Activated T-helper 17 cell treated with anti-CD3 and anti-CD28 coated beads, Interleukin-2, amount 50 U/mL, for 72 hours (primary cell): ENCODE results near the gene SLC9A6. TPM values are rescaled to one million over a fixed set of nuclear protein-coding genes. Genes with fewer than 3 reads are reported as not detected.

Experiments
- ATAC-seq: fragments of 150-1000 bp; cut with Tn5 transposase; replicated peaks from 2 replicates; pipeline ENCODE4 v1.10.0; 2021; ENCODE audit warnings: mild to moderate bottlenecking, moderate library complexity
- H3K27ac Mint-ChIP-seq: one replicate; pipeline ENCODE4 v1.8.0; 2022; ENCODE audit warnings: mixed read lengths
- H3K27me3 Mint-ChIP-seq: one replicate; pipeline ENCODE4 v1.8.0; 2022; ENCODE audit warnings: mixed read lengths
- H3K36me3 Mint-ChIP-seq: one replicate; pipeline ENCODE4 v1.8.0; 2022; ENCODE audit warnings: low read depth, mild to moderate bottlenecking, mixed read lengths
- H3K4me1 Mint-ChIP-seq: one replicate; pipeline ENCODE4 v1.8.0; 2022; ENCODE audit warnings: mixed read lengths
- H3K4me3 Mint-ChIP-seq: one replicate; pipeline ENCODE4 v1.8.0; 2022; ENCODE audit warnings: mild to moderate bottlenecking, mixed read lengths
- H3K9me3 Mint-ChIP-seq: one replicate; pipeline ENCODE4 v1.8.0; 2022; ENCODE audit warnings: mixed read lengths
- total RNA-seq, 2 donors: library from RNA; stranded (reverse); gene quantifications; one replicate each; pipeline ENCODE4 v1.2.3, GENCODE V29; 2022

SLC9A6 gene
- total RNA-seq, 2 donors from 2014 or later: 9.6 to 15.0 TPM

GRCh38 chrX:135988245-135988644 lies 3.0 kb downstream of the SLC9A6 start:
- Mint-ChIP-seq H3K4me3 (peak overlapping the region; percentile 81), H3K4me1 (peaks cover 36% of the 10 kb centered on the region), H3K27ac (no peak overlapping the region), H3K9me3 (no peaks in the 10 kb centered on the region), H3K27me3 (no peaks in the 10 kb centered on the region), H3K36me3 (peaks cover 24% of the 10 kb centered on the region)
- no peak for ATAC-seq

GRCh38 chrX:136015016-136015415 lies 29.8 kb downstream of the SLC9A6 start:
- no peaks in the 10 kb centered on the region for H3K9me3 Mint-ChIP-seq
- H3K27me3 Mint-ChIP-seq: no peaks in the 10 kb centered on the region
- no peak overlapping the region for H3K27ac Mint-ChIP-seq
- ATAC-seq: no peak
- H3K36me3 Mint-ChIP-seq: peaks cover 62% of the 10 kb centered on the region
- H3K4me3 Mint-ChIP-seq: no peak overlapping the region
- no peaks in the 10 kb centered on the region for H3K4me1 Mint-ChIP-seq

GRCh38 chrX:136016881-136017280 lies 31.6 kb downstream of the SLC9A6 start:
- peak overlapping the region; percentile 18 for H3K27ac Mint-ChIP-seq
- H3K36me3 Mint-ChIP-seq: peaks cover 70% of the 10 kb centered on the region
- H3K4me1 Mint-ChIP-seq: peaks cover 6% of the 10 kb centered on the region

GRCh38 chrX:136019226-136019625 lies 34.0 kb downstream of the SLC9A6 start:
- Mint-ChIP-seq H3K27me3 (no peaks in the 10 kb centered on the region), H3K9me3 (no peaks in the 10 kb centered on the region)
- no peak for ATAC-seq

More at GRCh38 chrX:136016881-136017280, 31.6 kb downstream of the SLC9A6 start:
- Mint-ChIP-seq H3K27me3 (no peaks in the 10 kb centered on the region), H3K4me3 (no peak overlapping the region), H3K9me3 (no peaks in the 10 kb centered on the region)
- no peak for ATAC-seq

GRCh38 chrX:136021160-136021559 lies 35.9 kb downstream of the SLC9A6 start:
- no peaks in the 10 kb centered on the region for H3K9me3 Mint-ChIP-seq
- H3K4me1 Mint-ChIP-seq: peaks cover 6% of the 10 kb centered on the region
- peaks cover 58% of the 10 kb centered on the region for H3K36me3 Mint-ChIP-seq
- no peaks in the 10 kb centered on the region for H3K27me3 Mint-ChIP-seq
- no peak overlapping the region for H3K4me3 Mint-ChIP-seq
- H3K27ac Mint-ChIP-seq: peak overlapping the region; percentile 66
- peak; percentile 48 for ATAC-seq

More at GRCh38 chrX:136019226-136019625, 34.0 kb downstream of the SLC9A6 start:
- Mint-ChIP-seq H3K4me3 (no peak overlapping the region), H3K4me1 (peaks cover 6% of the 10 kb centered on the region), H3K36me3 (peaks cover 56% of the 10 kb centered on the region), H3K27ac (no peak overlapping the region)

GRCh38 chrX:136021903-136022302 lies 36.7 kb downstream of the SLC9A6 start:
- Mint-ChIP-seq H3K36me3 (peaks cover 56% of the 10 kb centered on the region), H3K4me3 (peak overlapping the region; percentile 21), H3K27ac (peak overlapping the region; percentile 66), H3K27me3 (no peaks in the 10 kb centered on the region), H3K9me3 (no peaks in the 10 kb centered on the region), H3K4me1 (peaks cover 6% of the 10 kb centered on the region)
- peak; percentile 83 for ATAC-seq

GRCh38 chrX:136025091-136025490 lies 39.9 kb downstream of the SLC9A6 start:
- Mint-ChIP-seq H3K36me3 (peaks cover 52% of the 10 kb centered on the region), H3K4me1 (peaks cover 6% of the 10 kb centered on the region), H3K27ac (no peak overlapping the region), H3K4me3 (no peak overlapping the region), H3K27me3 (no peaks in the 10 kb centered on the region), H3K9me3 (no peaks in the 10 kb centered on the region)
- no peak for ATAC-seq

- no peak overlapping the region for H3K4me3 Mint-ChIP-seq
- no peaks in the 10 kb centered on the region for H3K27me3 Mint-ChIP-seq
- no peaks in the 10 kb centered on the region for H3K9me3 Mint-ChIP-seq
- no peak overlapping the region for H3K27ac Mint-ChIP-seq
- no peak for ATAC-seq
- peaks cover 44% of the 10 kb centered on the region for H3K36me3 Mint-ChIP-seq
- H3K4me1 Mint-ChIP-seq: no peaks in the 10 kb centered on the region
Observed at GRCh38 chrX:136028383-136028984, 43.2 kb downstream of the SLC9A6 start.

GRCh38 chrX:136029766-136030165 lies 44.5 kb downstream of the SLC9A6 start:
- Mint-ChIP-seq H3K27me3 (no peaks in the 10 kb centered on the region), H3K27ac (no peak overlapping the region), H3K4me3 (no peak overlapping the region), H3K36me3 (peaks cover 39% of the 10 kb centered on the region), H3K4me1 (no peaks in the 10 kb centered on the region), H3K9me3 (no peaks in the 10 kb centered on the region)
- ATAC-seq: no peak

GRCh38 chrX:136030303-136031191 lies 45.3 kb downstream of the SLC9A6 start:
- Mint-ChIP-seq H3K27ac (no peak overlapping the region), H3K36me3 (peaks cover 31% of the 10 kb centered on the region), H3K4me3 (no peak overlapping the region), H3K9me3 (no peaks in the 10 kb centered on the region), H3K4me1 (no peaks in the 10 kb centered on the region), H3K27me3 (no peaks in the 10 kb centered on the region)
- ATAC-seq: no peak

- no peaks in the 10 kb centered on the region for H3K9me3 Mint-ChIP-seq
- no peaks in the 10 kb centered on the region for H3K27me3 Mint-ChIP-seq
- no peak overlapping the region for H3K4me3 Mint-ChIP-seq
- peaks cover 29% of the 10 kb centered on the region for H3K36me3 Mint-ChIP-seq
- no peaks in the 10 kb centered on the region for H3K4me1 Mint-ChIP-seq
- H3K27ac Mint-ChIP-seq: no peak overlapping the region
- no peak for ATAC-seq
Observed at GRCh38 chrX:136031626-136032025, 46.4 kb downstream of the SLC9A6 start.

GRCh38 chrX:136032370-136032769 lies 47.1 kb downstream of the SLC9A6 start:
- Mint-ChIP-seq H3K4me1 (no peaks in the 10 kb centered on the region), H3K27ac (no peak overlapping the region), H3K9me3 (no peaks in the 10 kb centered on the region), H3K36me3 (peaks cover 32% of the 10 kb centered on the region), H3K4me3 (no peak overlapping the region), H3K27me3 (no peaks in the 10 kb centered on the region)
- no peak for ATAC-seq

GRCh38 chrX:136034668-136035067 lies 49.4 kb downstream of the SLC9A6 start:
- Mint-ChIP-seq H3K27ac (no peak overlapping the region), H3K4me3 (no peak overlapping the region), H3K36me3 (peaks cover 29% of the 10 kb centered on the region), H3K9me3 (no peaks in the 10 kb centered on the region), H3K27me3 (no peaks in the 10 kb centered on the region), H3K4me1 (no peaks in the 10 kb centered on the region)
- no peak for ATAC-seq

GRCh38 chrX:136035663-136036062 lies 50.4 kb downstream of the SLC9A6 start:
- Mint-ChIP-seq H3K36me3 (peaks cover 27% of the 10 kb centered on the region), H3K4me3 (no peak overlapping the region), H3K4me1 (no peaks in the 10 kb centered on the region), H3K27ac (no peak overlapping the region), H3K27me3 (no peaks in the 10 kb centered on the region), H3K9me3 (no peaks in the 10 kb centered on the region)
- ATAC-seq: no peak

GRCh38 chrX:136039485-136039884 lies 54.2 kb downstream of the SLC9A6 start:
- Mint-ChIP-seq H3K36me3 (peaks cover 37% of the 10 kb centered on the region), H3K9me3 (no peaks in the 10 kb centered on the region), H3K4me1 (no peaks in the 10 kb centered on the region), H3K27ac (no peak overlapping the region), H3K27me3 (no peaks in the 10 kb centered on the region), H3K4me3 (no peak overlapping the region)
- no peak for ATAC-seq
